Measurements from ENCODE around the gene HOMER2.
A peak's percentile ranks its signal among the peaks of the same experiment; 100 is the strongest.
"Not testable (repeated sequence)": the region's sequence is repeated elsewhere in the genome, so short reads cannot be mapped to it uniquely, and the experiment has no call there.

HOMER2 gene

DNA sequence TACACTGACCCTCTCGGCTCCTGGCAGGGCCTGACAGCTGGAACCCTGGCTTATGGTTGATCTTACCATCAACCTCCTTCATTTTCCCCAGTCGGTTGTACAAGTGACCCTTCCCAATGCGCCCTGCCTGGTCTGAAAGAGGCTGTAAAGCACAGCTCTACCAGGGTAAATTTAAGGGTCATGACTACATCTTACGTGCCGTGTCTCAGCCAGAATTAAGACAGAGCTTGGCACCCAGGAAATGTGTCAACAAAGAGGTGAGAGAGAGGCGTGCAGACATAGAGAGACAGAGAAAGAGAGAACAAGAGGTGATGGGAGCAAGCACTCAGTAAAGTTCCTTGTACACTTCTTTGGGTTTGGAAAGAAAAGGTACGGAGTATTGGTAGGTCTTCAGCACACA lies 28.8 kb downstream of the HOMER2 start:
- no peak for DNase-seq

DNA sequence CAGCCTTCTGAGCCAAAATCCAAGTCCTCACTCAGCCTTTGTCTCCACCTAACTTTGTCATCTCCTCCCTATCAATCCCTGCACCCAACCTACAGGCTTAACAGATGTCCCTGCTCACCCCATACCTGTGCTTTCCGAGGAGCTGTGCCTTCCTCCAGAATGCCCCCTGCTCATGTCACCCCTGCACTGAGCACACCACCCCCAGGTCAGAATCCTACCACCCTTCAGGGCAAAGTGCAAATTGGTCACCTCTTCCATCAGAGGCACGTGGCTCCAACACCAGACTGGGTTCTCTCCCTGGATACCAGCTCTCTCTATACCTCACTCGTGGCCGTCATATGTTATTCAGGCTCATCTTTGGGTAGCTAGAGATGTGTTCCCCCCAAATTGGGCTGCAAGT lies 29.8 kb downstream of the HOMER2 start:
- DNase-seq: no peak

DNA sequence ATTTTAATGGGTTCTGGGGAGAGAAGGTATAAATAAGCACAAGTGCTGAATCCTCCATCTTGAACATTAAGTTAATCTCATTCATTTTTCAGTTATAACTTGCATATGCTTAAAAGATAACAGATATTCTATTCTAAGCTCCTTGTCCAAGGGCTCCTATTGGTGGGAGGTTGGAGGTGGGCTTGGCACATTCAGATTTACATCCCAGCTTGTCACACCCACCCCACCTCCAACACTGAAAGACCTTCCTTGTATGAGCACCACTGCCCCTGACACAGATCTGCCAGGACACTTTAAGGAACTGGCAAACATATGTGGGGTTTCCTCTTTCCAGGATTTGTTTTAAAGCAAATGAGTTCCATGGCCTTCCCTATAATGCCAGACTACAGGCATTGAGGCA lies 30.6 kb downstream of the HOMER2 start:
- DNase-seq: no peak

DNA sequence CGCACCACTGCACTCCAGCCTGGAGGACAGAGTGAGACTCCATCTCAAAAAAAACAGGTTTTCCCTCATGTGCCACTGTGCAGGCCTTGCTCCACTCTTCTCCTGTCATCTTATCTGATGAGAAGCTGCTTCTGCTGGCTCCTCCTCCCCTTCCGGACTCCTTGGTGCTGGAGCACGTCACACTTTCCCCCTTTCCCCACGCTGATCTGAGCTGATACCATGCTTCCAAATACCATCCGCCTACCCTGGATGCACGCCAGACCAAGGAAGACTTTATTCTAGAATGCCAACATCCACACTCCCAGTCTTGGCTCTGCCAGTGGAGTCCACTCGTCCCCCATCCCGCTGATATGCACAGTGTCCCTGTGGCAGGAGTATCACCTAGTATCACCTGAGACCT lies 31.3 kb downstream of the HOMER2 start:
- DNase-seq: no peak

DNA sequence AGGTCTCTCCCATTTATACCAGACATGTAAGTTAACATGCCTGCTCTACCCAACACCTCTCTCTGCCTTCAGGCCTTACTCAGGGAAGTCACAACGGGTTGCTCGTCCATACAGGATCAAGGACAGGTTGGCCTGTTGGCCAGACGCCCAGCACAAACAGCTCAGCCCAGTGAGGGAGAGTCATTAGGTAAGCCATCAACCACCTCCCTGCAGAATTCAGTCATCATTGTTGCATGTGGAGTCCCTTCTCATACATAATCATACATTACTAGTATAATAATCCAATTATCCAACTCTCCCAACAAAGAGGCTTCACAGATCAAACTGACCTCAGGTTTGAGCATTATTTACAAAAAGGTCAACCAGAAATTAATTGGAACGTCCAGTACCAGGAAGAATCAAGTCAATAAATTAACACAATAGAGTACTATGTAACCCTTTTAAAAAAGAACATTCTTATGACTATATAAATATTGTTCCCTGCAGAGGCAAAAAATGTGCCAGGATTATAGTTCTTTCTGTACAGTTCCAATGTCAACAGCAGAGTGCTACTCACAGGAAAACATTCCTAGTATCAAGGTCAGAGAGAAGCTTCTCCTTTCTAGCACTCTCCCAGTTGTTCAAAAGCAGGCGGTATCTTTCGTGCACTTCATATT lies 33.2 kb downstream of the HOMER2 start:
- DNase-seq: no peak

DNA sequence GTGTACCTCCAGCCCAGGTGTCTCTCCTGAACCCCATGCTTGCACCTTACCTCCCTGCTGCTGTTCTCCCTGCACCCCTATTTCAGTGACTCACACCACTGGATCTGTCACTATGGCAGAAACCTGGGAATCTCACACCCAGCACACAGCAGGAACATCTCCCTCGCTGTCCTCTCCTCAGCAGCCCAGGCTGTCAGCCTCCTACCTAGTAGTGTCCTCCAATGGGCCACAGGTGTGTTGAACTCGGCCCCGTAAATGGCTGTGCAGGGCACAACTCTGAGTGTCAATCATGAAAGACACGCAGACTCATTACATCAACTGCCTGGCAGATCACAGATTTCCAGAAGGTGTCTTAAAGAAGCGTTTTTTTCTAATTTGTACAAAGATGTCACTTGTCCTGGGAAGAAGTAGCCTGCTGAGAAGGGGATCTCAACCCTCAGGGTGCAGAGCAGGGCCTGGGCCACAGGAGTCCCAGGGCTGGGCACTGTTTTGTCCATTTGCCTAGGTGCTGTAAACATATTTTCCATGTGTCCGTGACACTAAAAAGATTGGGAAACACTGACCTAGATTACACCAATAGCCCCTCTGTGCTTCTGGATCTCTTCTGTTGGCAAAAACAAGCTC lies 33.8 kb downstream of the HOMER2 start:
- DNase-seq: no peak

DNA sequence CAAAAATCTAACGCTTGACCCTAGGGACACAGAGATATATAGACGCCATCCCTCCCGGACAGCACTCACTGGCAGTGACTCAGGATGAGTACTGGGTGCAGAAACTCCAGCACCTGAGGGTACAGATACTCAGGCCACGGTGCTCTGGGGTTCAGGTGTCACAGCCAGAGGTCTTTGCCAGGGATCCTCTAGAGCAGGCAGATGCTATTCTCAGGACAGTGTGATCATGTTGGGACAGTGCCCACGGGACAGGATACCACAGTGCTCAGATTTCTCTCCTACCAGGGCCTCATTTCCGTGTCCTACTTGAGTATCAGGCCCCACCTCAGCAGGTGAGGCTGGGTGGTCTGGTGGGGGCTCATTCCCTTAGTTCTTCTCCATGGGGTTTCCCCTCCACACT lies 34.4 kb downstream of the HOMER2 start:
- no peak for DNase-seq

DNA sequence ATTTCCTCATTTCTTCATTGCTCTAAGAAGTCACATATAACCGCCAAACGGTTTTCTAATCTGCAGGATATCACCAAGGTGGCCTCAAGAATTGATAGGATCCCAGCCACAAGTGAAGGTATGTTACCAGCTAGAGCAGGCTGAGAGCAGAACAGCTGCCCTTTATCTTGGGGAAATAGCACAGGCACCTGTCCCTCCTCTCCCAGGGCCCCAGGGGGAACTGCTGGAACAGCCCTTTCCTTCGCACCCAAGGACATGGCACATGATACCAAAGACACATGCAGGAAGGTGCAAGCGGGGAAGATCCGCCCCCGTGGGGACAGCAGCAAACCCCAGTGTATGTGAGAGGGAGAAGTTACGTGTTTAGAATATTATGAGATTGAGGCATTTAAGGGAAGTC lies 35.3 kb downstream of the HOMER2 start:
- no peak for DNase-seq

DNA sequence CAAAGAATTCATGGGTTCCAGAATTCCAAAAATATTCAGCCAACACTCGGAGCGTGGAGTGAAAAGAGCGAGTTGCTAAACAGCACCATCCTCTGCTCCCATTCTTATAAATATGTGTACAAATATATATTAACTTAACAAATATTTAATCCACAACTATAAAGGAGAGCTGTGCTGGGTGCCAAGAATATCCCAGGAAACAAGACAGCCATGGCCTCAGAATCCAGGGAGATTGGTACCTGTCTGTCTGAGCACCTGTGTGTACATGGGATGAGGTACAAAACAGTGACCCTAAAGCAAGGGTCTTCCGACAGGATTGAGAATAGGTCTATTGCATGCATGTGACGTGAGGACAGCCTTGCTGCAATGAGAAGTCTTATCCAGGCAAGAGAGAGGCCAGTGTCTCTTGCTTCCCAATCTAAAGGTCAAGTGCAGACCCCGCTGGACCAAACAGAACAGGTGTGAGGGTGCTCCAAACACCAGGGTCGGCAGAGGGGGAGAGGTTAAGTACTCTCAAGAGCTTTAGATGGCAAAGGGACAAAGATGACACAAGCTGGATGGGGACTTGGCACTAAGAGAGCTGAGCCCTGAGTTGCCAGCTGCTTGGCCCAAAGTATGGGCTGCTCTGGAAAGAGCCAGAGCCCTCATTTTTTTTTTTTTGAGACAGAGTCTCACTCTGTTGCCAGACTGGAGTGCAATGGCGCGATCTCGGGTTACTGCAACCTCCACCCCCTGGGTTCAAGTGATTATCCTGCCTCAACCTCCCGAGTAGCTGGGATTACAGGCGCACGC lies 36.2 kb downstream of the HOMER2 start:
- no peak for DNase-seq

DNA sequence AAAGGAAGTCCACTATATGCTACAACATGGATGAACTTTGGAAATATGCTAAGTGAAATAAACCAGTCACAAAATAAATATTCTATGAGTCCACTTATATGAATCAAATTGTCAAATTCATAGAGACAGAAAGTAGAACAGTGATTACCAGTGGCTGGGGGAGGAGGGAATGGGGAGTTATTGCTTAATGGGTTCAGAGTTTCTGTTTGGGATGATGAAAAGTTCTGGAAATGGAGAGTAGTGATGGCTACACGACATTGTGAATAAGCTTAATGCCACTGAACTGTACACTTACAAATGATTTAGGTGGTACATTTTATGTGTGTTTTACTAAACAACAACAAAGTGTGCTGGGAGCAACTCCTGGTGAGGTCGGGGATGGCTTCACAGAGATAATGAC lies 38.1 kb downstream of the HOMER2 start:
- no peak for DNase-seq

DNA sequence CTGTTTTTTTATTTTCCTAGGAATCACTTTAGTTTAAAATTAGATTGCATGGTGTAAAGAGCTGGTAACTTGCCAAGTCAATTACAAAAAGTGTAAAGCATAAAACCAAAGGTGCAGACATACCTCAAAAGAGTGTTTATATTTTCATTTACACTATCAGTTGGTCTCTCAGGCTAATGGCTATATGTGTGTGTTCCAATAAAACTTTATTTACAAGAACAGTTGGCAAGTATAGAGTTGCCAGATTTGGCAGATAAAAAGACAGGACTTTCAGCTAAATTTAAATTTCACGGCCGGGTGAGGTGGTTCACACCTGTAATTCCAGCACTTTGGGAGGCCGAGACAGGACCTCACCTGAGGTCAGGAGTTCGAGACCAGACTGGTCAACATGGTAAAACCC lies 41.1 kb downstream of the HOMER2 start:
- DNase-seq: no peak

DNA sequence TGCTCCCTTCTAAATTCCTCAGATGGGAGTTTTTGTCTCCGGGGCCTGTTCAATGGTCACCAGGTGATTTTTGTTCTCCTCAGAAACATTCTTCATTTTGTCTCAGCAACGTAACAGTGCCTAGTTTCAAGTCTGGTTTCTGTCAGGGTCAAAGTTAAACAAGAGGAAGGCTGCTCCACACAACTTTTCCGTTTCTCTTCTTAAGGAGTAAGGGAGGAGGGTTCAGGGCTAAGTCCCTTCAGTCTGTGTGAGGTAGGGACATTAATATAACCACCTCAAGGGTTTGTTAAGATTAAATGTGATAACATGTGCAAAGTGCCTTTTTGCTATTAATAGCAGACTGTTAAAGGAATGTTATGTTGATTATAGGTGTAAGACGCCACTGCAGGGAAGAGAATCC lies 41.8 kb downstream of the HOMER2 start:
- DNase-seq: no peak

DNA sequence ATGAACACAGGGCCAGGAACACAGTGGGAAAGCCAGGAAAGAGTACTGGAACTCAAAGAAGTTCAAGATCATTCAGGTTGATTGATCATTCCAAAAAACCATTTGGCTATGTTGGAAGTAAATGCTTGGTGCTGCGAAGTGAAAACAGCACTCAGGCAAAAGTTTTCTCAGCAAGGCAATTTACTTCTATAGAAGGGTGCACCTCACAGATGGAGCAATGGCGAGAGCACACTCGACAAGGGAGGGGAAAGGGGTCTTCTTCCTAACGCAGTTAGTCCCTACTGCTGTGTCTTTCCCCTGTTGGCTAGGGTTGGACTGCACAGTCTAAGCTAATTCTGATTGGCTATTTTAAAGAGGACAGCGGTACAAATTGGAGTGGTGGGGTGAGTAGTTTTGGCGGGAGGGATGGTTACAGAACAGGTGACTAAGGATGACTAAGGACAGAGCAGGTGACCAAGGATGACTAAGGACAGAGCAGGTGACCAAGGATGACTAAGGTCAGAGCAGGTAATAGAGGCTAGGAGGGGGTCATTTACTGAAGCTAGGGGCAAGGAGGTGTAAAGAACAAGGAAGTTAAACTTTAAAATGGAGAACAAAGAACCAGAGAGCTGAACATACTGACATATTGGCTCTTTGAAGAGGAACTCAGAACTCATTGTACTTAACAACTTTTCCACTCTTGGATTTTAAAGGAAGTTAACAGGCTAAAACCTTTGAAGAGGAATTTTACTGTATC lies 43.3 kb downstream of the HOMER2 start:
- no peak for DNase-seq

DNA sequence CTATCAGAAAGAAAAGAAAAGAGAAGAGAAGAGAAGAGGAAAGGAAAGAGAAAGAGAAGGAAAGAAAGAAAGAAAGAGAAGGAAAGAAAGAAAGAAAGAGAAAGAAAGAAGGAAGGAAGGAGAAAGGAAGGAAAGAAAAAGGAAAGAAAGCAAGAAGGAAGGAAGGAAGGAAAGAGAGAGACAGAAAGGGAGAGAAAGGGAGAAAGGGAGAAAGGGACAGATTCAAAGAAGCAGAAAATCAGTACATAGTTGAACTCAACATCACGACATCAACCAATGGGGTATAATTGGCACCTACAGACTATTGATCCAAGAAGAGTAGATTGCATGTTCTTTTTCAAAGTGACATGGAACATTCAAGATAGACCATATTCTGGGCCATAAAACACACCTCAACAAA lies 45.2 kb downstream of the HOMER2 start:
- DNase-seq: no peak

DNA sequence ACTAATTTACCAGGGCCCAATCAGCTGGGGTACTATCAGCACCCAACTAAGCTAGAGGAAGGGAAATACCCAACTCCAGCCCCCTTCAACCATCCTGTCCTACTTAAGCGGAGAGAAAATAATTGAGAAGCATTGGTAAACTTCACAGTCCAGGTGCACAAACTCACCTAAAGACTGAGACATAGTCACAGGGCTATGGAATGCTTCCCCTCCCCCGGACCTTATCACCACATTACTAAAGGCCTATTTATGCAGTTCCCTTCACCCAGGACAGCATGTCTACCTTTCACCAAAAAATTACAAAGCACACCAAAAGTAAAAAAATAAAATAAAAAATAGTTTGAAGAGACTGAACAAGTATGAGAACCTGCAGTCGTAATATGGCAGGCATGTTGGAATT lies 47.9 kb downstream of the HOMER2 start:
- no peak for DNase-seq

DNA sequence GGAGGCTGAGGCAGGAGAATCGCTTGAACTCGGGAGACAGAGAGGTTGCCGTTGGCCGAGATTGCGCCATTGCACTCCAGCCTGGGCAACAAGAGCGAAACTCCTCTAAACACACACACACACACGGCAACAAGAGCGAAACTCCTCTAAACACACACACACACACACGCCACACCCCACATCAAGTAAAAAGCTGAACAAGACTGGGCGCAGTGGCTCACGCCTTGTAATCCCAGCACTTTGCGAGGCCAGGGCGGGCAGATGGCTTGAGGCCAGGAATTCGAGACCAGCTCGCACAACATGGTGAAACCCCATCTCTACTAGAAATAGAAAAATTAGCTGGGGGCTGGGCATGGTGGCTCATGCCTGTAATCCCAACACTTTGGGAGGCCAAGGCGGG lies 49.0 kb downstream of the HOMER2 start:
- DNase-seq: no peak

DNA sequence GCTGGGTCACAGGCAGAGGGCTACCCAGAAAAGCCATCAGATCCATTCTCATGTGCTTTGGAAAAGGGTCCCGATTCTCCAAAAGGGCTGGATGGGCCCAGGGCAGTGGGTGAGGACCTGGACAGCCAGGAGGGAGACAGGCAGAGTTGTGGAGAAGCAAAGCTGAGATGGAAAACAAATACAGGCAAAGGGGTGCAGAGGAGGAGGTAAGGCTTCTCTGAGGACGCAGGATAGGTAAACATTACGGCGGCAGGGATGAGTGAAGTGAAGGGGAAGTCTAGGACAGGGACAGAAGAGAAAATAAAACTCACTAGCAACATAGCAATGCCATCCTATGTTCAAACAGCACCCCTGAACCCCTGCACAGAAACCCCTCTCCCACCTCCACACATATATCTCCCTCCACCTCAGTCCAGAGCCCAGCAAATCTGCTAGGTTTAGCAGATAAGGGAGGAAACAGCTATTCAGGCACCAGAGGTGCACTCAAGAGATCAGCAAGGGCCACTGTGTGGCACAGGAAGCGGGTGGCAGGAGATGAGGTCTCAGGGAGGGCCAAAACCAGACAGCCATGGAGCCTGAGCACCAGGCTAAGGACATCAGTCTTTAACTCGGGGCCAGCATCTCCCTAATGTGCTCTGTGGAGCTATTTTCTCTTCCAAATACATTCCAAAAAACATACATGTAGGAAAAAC lies 51.3 kb downstream of the HOMER2 start:
- DNase-seq: no peak

DNA sequence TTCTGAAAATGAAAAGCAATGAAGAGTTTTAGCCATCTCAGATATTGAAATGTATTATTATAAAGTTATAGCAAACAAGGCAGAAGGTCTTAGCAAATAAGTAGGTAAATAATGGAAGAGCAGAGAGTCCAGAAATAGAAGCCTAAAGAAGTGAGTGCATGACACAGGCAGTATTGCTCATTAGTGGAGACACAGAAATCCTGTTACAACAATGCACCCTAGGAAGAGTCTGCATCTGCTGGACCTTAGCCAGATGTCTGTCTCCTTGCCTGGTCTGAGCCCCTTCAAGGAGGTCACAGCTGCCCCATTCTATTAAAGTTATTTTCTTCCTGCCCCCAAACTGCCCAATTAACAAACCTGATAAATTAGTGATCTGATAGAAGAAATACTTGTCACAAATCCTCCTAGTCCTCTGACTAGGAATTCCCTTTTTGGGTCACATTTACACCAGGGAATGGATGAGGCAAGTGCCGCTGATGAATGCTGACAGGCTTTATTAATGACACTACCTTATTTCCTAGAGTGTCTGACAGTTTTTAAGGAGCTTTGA lies 51.9 kb downstream of the HOMER2 start:
- DNase-seq: no peak

DNA sequence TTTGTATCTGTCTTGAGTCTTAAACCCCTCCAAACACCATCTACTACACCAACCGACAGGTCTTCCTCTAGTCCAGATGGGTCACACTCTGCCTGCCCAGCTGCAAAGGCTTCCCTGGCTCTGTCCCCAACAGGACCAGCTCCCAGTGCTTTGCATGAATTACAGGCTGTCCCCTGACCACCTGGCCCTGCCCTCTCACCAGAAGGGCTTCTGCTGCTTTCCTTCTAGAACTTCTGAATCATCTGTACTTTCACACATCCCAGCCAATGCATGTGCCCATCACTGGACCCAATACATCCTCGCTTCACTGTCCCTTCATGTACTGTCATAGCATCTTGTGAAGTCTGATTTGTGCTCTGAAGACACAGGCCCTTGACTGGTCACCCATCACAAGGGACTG lies 53.6 kb downstream of the HOMER2 start:
- DNase-seq: no peak

DNA sequence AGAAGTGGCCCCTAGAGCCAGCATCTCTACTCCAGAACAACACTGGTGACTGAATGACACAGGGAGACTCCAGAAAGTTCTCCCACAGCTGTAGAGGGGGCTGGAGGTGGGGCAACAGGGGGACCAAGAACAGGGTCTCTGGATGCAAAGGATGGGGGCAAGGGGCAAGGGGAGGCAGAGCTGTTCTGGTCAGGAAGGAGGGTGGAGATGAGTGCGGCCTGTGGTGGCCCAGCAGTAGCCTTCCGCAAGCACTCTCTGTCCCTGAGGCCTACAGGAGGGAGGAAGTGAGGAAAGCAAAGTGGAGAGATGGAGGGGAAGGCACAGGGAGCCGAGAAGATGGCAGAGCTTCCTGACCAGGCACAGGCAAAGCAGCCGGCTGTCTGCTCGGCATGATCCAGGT lies 56.5 kb downstream of the HOMER2 start:
- DNase-seq: no peak

DNA sequence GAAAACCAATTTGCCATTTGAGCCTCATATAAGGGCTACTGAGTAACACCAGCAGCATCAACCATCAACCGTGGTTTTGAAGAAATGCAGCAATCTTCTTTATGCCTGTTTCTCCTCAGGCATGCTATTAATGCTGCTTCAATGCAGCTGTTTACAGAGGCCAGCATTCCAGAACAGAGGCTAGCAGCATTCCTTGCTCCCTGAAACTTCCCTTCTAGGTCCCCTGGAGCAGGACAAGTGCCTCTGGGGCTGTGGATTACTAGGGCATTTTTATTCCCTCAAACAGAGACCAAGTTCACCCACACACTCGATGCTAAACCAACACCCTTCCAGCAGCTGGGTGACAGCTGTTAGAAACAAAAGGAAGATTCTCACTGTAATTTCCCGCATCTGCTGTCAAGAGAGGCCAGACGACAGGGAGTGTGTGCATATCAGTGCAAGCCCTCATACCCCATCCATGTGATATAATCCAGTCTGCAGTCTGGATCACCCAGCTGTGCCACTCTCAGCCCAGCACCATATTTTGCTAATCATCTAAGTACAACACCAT lies 57.5 kb downstream of the HOMER2 start:
- peak; percentile 10 for DNase-seq

DNA sequence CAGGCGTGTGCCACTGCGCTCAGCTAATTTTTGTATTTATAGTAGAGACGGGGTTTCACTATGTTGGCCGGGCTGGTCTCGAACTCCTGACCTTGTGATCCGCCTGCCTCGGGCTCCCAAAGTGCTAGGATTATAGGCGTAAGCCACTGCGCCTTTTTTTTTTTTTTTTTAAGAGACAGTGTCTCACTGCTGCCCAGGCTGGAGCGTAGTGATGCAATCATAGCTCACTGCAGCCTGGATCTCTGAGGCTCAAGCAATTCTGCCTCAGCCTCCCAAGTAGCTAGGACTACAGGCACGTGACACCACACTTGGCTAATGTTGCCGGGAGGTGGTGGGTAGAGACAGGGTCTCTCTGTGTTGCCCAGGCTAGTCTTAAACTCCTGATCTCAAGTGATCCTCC lies 59.0 kb downstream of the HOMER2 start:
- DNase-seq: not testable (repeated sequence)
